HG03139 (cell line): ENCODE measurements around the gene RPL37A.

Source experiments
- ATAC-seq: cut with Tn5 transposase; IDR thresholded peaks from one replicate; pipeline ENCODE4 v1.9.1; 2021; ENCODE audit not compliant: unreplicated experiment

RPL37A gene

GRCh38 chr2:216498379-216499352 lies at the start of gene RPL37A:
Gene RPL37A, plus strand, starts transcription at chr2:216498844. Its CDS starts 31 bp downstream, at chr2:216498875.
- ATAC-seq, result peak; percentile 80

DNA sequence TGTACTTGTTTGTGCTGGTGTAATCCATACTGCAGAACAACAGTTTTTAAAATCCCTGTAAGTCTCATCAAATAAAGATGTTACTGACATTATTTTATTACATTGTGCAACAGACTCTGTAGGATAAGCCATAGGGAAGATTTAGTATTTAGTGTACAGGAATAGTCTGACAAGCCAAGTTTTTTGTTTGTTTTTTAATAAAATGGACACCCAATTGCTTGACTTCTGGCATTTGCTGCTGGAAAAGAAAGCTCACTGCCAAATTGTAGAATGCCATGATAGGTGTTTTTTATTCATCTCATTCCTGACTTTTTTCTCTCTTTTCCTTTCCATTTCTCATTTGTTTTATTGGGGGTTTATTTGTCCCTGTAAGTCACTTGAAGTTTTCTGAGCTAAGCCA lies 48.3 kb upstream of the RPL37A start:
- ATAC-seq, result no peak

DNA sequence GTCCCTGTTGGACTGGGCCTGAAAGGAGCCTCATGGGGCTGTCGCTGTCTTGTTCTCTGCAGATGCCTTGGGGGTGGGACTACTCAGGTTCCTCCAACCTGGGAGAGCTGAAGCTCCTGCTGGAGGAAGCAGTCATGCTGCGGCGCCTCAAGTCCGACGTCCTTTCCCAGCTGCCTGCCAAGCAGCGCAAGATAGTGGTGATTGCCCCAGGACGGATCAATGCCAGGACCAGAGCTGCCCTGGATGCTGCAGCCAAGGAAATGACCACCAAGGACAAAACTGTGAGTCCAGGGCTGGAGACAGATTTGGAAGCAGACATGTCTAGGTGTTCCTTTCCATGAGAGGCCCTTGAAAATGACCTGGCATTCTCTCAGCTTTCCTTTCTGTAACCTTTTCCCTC lies 47.9 kb upstream of the RPL37A start:
- no peak for ATAC-seq

GRCh38 chr2:216453955-216454614 lies 44.6 kb upstream of the RPL37A start:
- ATAC-seq, result no peak

GRCh38 chr2:216463148-216463547 lies 35.5 kb upstream of the RPL37A start:
- no peak for ATAC-seq

DNA sequence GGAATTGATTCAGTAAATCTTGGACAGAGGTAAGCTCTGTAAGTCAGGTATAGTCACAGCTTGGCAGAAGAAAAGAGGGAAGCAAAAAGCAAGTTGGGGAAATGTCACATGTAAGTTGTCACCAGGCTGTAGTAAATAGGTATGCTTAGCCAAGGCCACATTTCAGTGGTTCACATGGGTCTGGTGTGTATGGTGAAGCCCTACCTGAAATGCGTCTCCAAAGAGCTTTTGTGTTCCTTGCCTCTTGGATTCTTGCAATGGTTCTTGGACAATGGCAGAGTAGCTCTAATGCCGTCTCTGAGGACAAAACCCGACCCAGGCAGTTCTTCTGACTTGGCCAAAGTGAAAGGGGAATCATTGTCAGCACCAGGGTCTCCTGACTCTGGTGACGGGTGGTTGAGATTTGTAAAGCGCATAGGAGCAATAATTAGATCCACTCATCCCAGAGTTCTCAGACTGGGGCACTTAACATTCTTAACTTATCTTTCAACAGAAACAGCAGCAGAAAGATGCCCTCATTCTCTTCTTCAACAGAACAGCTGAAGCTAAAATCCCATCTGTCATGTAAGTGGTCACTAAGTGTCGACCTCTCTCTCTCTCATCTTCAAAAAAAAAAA lies 34.4 kb upstream of the RPL37A start:
- no peak for ATAC-seq

DNA sequence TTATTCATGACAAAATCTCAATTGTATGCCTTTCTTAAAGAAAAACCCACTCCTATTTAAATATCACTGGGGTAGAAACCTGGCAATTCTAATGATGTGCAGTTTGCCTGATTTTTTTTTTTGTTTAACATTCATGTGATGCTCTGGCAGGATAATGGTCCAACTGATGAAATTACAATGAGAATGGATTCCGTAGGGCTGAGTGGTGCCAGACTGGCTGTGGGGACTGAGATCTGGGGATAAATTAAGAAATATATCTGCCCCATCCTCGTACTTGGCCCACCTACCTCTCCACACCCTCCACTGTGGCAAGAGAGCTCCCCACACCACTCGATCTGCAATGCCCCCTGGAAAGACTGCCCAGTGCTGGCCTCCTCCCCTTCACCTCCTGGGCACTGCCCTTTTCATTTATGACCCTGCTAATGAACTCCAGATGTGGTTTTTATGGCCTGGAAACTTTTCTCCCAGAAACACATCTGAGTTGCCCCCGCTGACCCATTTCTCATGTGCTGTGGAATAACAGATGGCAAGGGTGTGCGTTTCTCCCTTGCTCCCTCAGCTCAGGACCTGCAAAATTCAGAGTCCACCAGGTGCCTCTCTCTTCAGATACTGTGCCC lies 33.0 kb upstream of the RPL37A start:
- no peak for ATAC-seq

DNA sequence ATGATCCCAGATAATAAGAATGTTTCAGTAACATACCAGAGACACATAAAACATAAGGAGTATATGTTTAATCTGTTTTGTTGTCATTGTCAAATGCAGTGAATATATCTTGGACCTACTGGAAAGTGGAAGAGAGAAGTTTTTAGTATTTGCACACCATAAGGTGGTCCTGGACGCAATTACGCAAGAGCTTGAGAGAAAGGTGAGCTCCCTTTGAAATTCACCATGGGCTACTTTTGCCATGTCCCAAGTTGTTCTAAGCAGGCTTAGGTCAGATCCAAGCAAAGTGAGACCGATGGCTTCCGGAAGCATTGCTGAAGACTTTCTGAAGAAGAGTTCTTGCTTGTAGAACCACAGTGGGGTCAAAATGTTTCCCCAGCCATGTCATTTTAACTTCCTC lies 30.8 kb upstream of the RPL37A start:
- ATAC-seq, result no peak

DNA sequence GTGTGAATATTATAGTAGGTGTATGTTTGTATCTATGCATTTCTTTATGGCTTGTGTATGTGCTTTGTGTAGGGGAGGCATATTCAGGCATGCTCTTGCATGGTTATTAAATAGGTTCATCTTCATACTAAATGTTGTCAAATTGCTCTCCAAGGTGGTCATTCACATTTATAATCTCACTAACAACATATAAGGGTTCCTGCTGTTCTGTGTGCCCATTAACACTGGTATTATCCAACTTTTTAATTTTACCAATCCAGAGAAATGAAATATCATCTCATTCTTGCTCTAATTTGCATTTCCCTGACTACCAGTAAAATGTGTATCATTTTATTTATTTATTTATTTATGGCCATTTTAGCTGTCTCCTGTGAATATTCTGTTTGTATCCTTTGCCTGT lies 29.0 kb upstream of the RPL37A start:
- ATAC-seq, result no peak

GRCh38 chr2:216473187-216473586 lies 25.5 kb upstream of the RPL37A start:
- ATAC-seq, result no peak

GRCh38 chr2:216474925-216475670 lies 23.5 kb upstream of the RPL37A start:
- peak; percentile 68 for ATAC-seq

GRCh38 chr2:216475767-216476166 lies 22.9 kb upstream of the RPL37A start:
- peak; percentile 10 for ATAC-seq

- no peak for ATAC-seq
Measured at GRCh38 chr2:216477283-216478035, 21.2 kb upstream of the RPL37A start.

DNA sequence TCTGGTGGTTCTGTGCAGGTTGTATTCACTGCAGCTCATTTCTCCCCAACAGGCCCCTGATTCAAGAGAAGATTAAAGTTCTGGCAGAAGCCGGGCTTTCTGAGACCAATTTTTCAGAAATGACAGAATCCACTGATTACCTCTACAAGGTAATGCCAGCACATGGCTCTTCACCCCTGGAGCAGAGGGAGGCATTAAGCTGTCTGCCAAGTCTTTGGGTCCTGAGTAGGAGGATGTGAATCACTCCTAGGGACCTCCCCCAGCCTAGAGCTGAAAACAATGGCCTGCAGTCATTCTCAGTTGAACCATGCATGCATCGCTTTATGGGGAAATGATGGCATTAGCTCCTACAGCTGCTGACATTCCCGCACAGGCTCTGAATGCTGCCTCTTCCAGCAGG lies 20.5 kb upstream of the RPL37A start:
- ATAC-seq, result no peak

DNA sequence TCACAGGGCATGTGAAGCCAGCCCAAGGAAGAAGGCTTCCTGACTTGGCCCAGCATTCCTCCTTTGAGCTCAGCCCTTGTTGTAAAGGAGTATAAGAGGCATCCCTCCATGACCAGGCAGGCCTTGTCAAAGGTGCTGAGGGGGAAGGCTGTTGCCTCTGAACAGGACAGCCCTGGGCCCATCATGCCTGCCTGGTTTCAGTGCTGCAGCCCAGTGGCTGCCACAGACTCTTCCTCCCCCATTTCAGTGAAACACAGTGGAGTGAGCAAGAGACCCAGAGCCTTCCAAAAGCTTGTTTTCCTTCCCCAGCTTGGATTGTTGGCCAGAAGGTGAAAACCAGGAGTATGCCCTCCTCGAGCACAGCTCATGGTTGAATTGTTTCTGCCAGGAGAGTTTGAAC lies 19.9 kb upstream of the RPL37A start:
- no peak for ATAC-seq

GRCh38 chr2:216480221-216480620 lies 18.4 kb upstream of the RPL37A start:
- no peak for ATAC-seq

GRCh38 chr2:216482640-216483039 lies 16.0 kb upstream of the RPL37A start:
- no peak for ATAC-seq

DNA sequence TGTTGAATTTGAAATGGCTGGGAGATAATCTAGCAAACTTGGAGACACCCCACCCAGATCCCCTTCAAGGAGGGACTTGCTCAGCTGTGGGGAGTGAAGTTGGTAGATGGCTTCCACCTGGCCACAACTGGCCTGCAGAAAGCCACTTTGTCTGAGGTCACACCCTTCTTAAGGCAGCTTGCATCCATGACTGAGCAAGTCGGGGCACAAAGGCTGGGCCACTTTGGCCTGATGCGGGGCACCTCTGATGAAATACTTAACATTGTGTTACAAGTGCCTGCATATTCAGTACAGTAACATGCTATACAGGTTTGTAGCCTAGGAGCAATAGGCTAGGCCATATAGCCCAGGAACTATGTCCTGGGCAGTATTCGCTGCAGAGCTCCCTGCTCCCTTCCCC lies 13.4 kb upstream of the RPL37A start:
- ATAC-seq, result no peak

DNA sequence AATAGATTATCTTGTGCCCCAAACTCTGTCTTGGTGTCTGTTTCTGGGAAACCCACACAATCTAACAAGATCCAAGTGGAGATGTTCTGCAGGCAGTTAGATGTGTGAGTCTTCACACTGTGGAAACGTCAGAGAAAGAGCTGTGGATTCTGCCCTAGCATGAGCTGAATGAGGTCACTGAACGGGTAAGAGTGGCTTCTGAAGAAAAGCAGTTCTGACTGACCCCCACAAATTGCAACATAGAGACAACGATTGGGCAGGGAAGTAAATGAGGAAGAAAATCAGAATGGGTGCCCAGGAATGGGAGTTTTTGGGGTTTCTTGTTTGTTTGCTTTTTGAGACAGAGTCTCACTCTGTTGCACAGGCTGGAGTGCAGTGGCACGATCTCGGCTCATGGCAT lies 12.9 kb upstream of the RPL37A start:
- no peak for ATAC-seq

- ATAC-seq, result no peak
Measured at GRCh38 chr2:216486271-216486670, 12.4 kb upstream of the RPL37A start.
